ENCODE results near the gene OR12D1. TPM values are rescaled to one million over a fixed set of nuclear protein-coding genes. Genes with fewer than 3 reads are reported as not detected.

OR12D1 gene
- total and polyA plus RNA-seq, 9 of the 15 experiments (the other 6 are each of a cell fraction or from before 2014, with no cell fraction given) = not detected

- Histone ChIP-seq H3K4me3 (no peak overlapping the region), H3K9me1 (ENCODE audit: control insufficient read depth, insufficient read depth, low read length) (no peaks in the 10 kb centered on the region), H3K27me3 (ENCODE audit: control insufficient read depth in 2 of 2, insufficient read depth in 2 of 2, low read length in 2 of 2) (peaks cover 5 to 6% of the 10 kb centered on the region in 2 experiments; a peak in 4 of 5 replicates), H4K20me1 (replicated peaks; ENCODE audit: control insufficient read depth, insufficient read depth, low read length) (no peaks in the 10 kb centered on the region), H3K27ac (ENCODE audit: extremely low read depth, low read depth, low read length) (no peak overlapping the region), H3K4me1 (replicated peaks in 1 of 2; ENCODE audit: control insufficient read depth in 2 of 2, insufficient read depth in 2 of 2, low read length in 2 of 2) (no peaks in the 10 kb centered on the region), H3K9me3 (replicated peaks; ENCODE audit: control insufficient read depth, insufficient read depth, low read depth, low read length) (no peaks in the 10 kb centered on the region), H3K9ac (ENCODE audit: insufficient read depth in 1 of 2, low read depth in 2 of 2, low read length in 2 of 2) (no peak overlapping the region), H2AFZ (ENCODE audit: low read depth, low read length) (no peak overlapping the region), H3K4me2 (ENCODE audit: insufficient read depth, low read length) (no peak overlapping the region), H3K36me3 (ENCODE audit: control insufficient read depth, insufficient read depth, low read length) (no peaks in the 10 kb centered on the region), H3K79me2 (ENCODE audit: control insufficient read depth, insufficient read depth, low read length) (no peaks in the 10 kb centered on the region)
- peak; percentile 29 for FAIRE-seq
- in situ Hi-C loops (cut with MboI) (no loop called here), intact Hi-C loops (cut with micrococcal nuclease) (no loop called here)
- POLR2A ChIA-PET = interaction anchor here (1.1 kb wide), 1 partner anchor 10 kb away, joined by 3 read pairs; no protein-coding TSS in a partner anchor
- TF ChIP-seq, protein P1, sequence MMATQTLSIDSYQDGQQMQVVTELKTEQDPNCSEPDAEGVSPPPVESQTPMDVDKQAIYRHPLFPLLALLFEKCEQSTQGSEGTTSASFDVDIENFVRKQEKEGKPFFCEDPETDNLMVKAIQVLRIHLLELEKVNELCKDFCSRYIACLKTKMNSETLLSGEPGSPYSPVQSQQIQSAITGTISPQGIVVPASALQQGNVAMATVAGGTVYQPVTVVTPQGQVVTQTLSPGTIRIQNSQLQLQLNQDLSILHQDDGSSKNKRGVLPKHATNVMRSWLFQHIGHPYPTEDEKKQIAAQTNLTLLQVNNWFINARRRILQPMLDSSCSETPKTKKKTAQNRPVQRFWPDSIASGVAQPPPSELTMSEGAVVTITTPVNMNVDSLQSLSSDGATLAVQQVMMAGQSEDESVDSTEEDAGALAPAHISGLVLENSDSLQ (IDR thresholded peaks at IDR 0.05) = peak; percentile 49
- TF ChIP-seq ZC3H11A (IDR thresholded peaks at IDR 0.05; ENCODE audit: low read depth, low read length) = no peak
- CTCF ChIA-PET (ENCODE audit: low intra/inter-chr PET ratio) = no interaction called here
- no peak for DNase-seq (ENCODE audit: extremely low read depth in 1 of 4, low spot score in 3 of 4)
- no peak for ATAC-seq
- WGBS (ENCODE audit: insufficient coverage, low coverage, missing lambda C conversion rate) = 8% methylated on average over 5 of the region's 5 CpGs
- no TSS peak for BruUV-seq (replicated peaks)
Measured at GRCh38 chr6:29461021-29461814, 46.5 kb downstream of the OR12D1 start.

DNA sequence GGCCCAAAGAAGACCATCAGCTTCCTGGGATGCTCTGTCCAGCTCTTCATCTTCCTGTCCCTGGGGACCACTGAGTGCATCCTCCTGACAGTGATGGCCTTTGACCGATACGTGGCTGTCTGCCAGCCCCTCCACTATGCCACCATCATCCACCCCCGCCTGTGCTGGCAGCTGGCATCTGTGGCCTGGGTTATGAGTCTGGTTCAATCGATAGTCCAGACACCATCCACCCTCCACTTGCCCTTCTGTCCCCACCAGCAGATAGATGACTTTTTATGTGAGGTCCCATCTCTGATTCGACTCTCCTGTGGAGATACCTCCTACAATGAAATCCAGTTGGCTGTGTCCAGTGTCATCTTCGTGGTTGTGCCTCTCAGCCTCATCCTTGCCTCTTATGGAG lies 47.3 kb downstream of the OR12D1 start:
- Histone ChIP-seq H3K79me2 (ENCODE audit: control insufficient read depth, insufficient read depth, low read length) (no peaks in the 10 kb centered on the region), H3K36me3 (ENCODE audit: control insufficient read depth, insufficient read depth, low read length) (no peaks in the 10 kb centered on the region), H4K20me1 (replicated peaks; ENCODE audit: control insufficient read depth, insufficient read depth, low read length) (no peaks in the 10 kb centered on the region), H3K4me2 (ENCODE audit: insufficient read depth, low read length) (no peak overlapping the region), H3K4me3 (no peak overlapping the region), H2AFZ (ENCODE audit: low read depth, low read length) (no peak overlapping the region), H3K9me1 (ENCODE audit: control insufficient read depth, insufficient read depth, low read length) (no peaks in the 10 kb centered on the region), H3K4me1 (replicated peaks in 1 of 2; ENCODE audit: control insufficient read depth in 2 of 2, insufficient read depth in 2 of 2, low read length in 2 of 2) (no peaks in the 10 kb centered on the region), H3K9ac (ENCODE audit: insufficient read depth in 1 of 2, low read depth in 2 of 2, low read length in 2 of 2) (no peak overlapping the region), H3K27me3 (ENCODE audit: control insufficient read depth in 2 of 2, insufficient read depth in 2 of 2, low read length in 2 of 2) (peaks cover 5 to 6% of the 10 kb centered on the region in 2 experiments; a peak in 4 of 5 replicates), H3K27ac (ENCODE audit: extremely low read depth, low read depth, low read length) (no peak overlapping the region), H3K9me3 (replicated peaks; ENCODE audit: control insufficient read depth, insufficient read depth, low read depth, low read length) (no peaks in the 10 kb centered on the region)
- 0% methylated on average over 6 of the region's 6 CpGs for WGBS (ENCODE audit: insufficient coverage, low coverage, missing lambda C conversion rate)
- intact Hi-C loops (cut with micrococcal nuclease) (no loop called here), in situ Hi-C loops (cut with MboI) (no loop called here)
- ChIA-PET POLR2A (interaction anchor here (1.1 kb wide), 1 partner anchor 9 kb away, joined by 3 read pairs; no protein-coding TSS in a partner anchor), CTCF (ENCODE audit: low intra/inter-chr PET ratio) (no interaction called here)
- FAIRE-seq = no peak
- no peak for DNase-seq (ENCODE audit: extremely low read depth in 1 of 4, low spot score in 3 of 4)
- ATAC-seq = no peak
- no TSS peak for BruUV-seq (replicated peaks)
- TF ChIP-seq NCOA2 (IDR thresholded peaks at IDR 0.05; ENCODE audit: partially characterized antibody in 2 of 2) = no peak
- TF ChIP-seq BRD4 (IDR thresholded peaks at IDR 0.05) = no peak
- no peak for TF ChIP-seq HNRNPH1 (optimal IDR thresholded peaks at IDR 0.05; ENCODE audit: low read depth, low read length)
- no peak for TF ChIP-seq TRIM25 (IDR thresholded peaks at IDR 0.05; ENCODE audit: borderline replicate concordance)
- no peak for TF ChIP-seq SAP30 (IDR thresholded peaks at IDR 0.05; ENCODE audit: borderline replicate concordance, insufficient read depth, low read depth, low read length, poor library complexity, severe bottlenecking)
